Lower lobe of right lung (tissue), 2 donors: ENCODE measurements around the gene CELSR1. TPM values are rescaled to one million over a fixed set of nuclear protein-coding genes. Genes with fewer than 3 reads are reported as not detected.

Experiments used
- ATAC-seq, 2 donors: fragments of 200-7000 bp; cut with Tn5 transposase; one replicate each; pipeline ENCODE4 v1.9.1; 2020 to 2022; ENCODE audit warnings: mild to moderate bottlenecking in 2 of 2, moderate library complexity in 2 of 2
- DNase-seq: peaks from one replicate; pipeline ENCODE4 v3.0.0-alpha.2; 2020
- H3K27ac ChIP-seq: fragments of 200-600 bp; one replicate; pipeline ENCODE4 v1.8.0; 2022
- H3K27me3 ChIP-seq: fragments of 200-600 bp; one replicate; pipeline ENCODE4 v1.8.0; 2022; ENCODE audit warnings: low read depth
- H3K36me3 ChIP-seq: fragments of 200-600 bp; one replicate; pipeline ENCODE4 v1.8.0; 2022; ENCODE audit warnings: mild to moderate bottlenecking
- H3K4me1 ChIP-seq: fragments of 200-600 bp; one replicate; pipeline ENCODE4 v1.8.0; 2022
- H3K4me3 ChIP-seq: fragments of 200-600 bp; one replicate; pipeline ENCODE4 v1.8.0; 2022; ENCODE audit warnings: mild to moderate bottlenecking
- H3K9me3 ChIP-seq: fragments of 200-600 bp; one replicate; pipeline ENCODE4 v1.8.0; 2022
- CTCF ChIP-seq: fragments of 200-600 bp; IDR thresholded peaks from one replicate; pipeline ENCODE4 v1.8.0; 2022; ENCODE audit warnings: antibody characterized with exemption, mild to moderate bottlenecking
- intact Hi-C: fragments of 100-400 bp; cut with DNase I; formaldehyde crosslinking; loops from one replicate; pipeline ENCODE4 v1.11.0; 2022
- total RNA-seq: library from RNA; stranded (reverse); fragmentation: NEBNext Ultra II Directional; extraction: Animal tissue kit (Norgen Biotek cat#: 25700); gene quantifications from one replicate; pipeline ENCODE4 v1.2.1, GENCODE V29; 2021
- donor health status: DM: no; HTN: yes; CAD: no; lungs with severe emphysema.

CELSR1 gene
- total RNA-seq, 1 donor from 2014 or later = 51.8 TPM

- no peak for TF ChIP-seq CTCF
- Histone ChIP-seq H3K4me1 (no peaks in the 10 kb centered on the region), H3K27ac (no peak overlapping the region), H3K36me3 (no peaks in the 10 kb centered on the region), H3K9me3 (no peaks in the 10 kb centered on the region), H3K27me3 (no peaks in the 10 kb centered on the region), H3K4me3 (no peak overlapping the region)
- ATAC-seq = no peak
- DNase-seq = no peak
- intact Hi-C loops = no loop called here
Observed at GRCh38 chr22:46515208-46516111, 22.0 kb downstream of the CELSR1 start.

GRCh38 chr22:46514592-46515207 lies 22.7 kb downstream of the CELSR1 start:
- H3K36me3 ChIP-seq = no peaks in the 10 kb centered on the region
- DNase-seq = no peak
- no peak overlapping the region for H3K27ac ChIP-seq
- H3K27me3 ChIP-seq = no peaks in the 10 kb centered on the region
- peak in 1 of 2 donors; percentile 7 for ATAC-seq
- no peaks in the 10 kb centered on the region for H3K4me1 ChIP-seq
- no peaks in the 10 kb centered on the region for H3K9me3 ChIP-seq
- no peak for TF ChIP-seq CTCF
- H3K4me3 ChIP-seq = no peak overlapping the region
- intact Hi-C loops = no loop called here

- no peak overlapping the region for H3K4me3 ChIP-seq
- H3K27ac ChIP-seq = no peak overlapping the region
- no peak for TF ChIP-seq CTCF
- peaks cover under 1% of the 10 kb centered on the region for H3K27me3 ChIP-seq
- DNase-seq (peak; percentile 46), ATAC-seq (no peak)
- intact Hi-C loops = no loop called here
- no peaks in the 10 kb centered on the region for H3K9me3 ChIP-seq
- no peaks in the 10 kb centered on the region for H3K36me3 ChIP-seq
- H3K4me1 ChIP-seq = no peaks in the 10 kb centered on the region
Observed at GRCh38 chr22:46513908-46514550, 23.4 kb downstream of the CELSR1 start.

- peaks cover 7% of the 10 kb centered on the region for H3K27me3 ChIP-seq
- TF ChIP-seq CTCF = no peak
- intact Hi-C loops = no loop called here
- H3K9me3 ChIP-seq = no peaks in the 10 kb centered on the region
- H3K27ac ChIP-seq = no peak overlapping the region
- no peaks in the 10 kb centered on the region for H3K4me1 ChIP-seq
- ATAC-seq (no peak), DNase-seq (no peak)
- H3K36me3 ChIP-seq = no peaks in the 10 kb centered on the region
- no peak overlapping the region for H3K4me3 ChIP-seq
Observed at GRCh38 chr22:46512683-46513082, 24.7 kb downstream of the CELSR1 start.

GRCh38 chr22:46512039-46512370 lies 25.4 kb downstream of the CELSR1 start:
- no peak for TF ChIP-seq CTCF
- DNase-seq (no peak), ATAC-seq (no peak)
- no peak overlapping the region for H3K4me3 ChIP-seq
- no peaks in the 10 kb centered on the region for H3K4me1 ChIP-seq
- intact Hi-C loops = no loop called here
- no peaks in the 10 kb centered on the region for H3K9me3 ChIP-seq
- no peak overlapping the region for H3K27ac ChIP-seq
- no peaks in the 10 kb centered on the region for H3K36me3 ChIP-seq
- H3K27me3 ChIP-seq = peaks cover 7% of the 10 kb centered on the region
